GM13976 (cell line): Measurements from ENCODE around the gene AKAP8L.

ENCODE experiments used
- DNase-seq: peaks from one replicate; pipeline ENCODE4 v3.0.0; 2012; ENCODE audit warnings: low spot score
- CTCF ChIP-seq: IDR thresholded peaks from 2 replicates; pipeline ENCODE4 v1.5.1; 2012; ENCODE audit warnings: borderline replicate concordance, mild to moderate bottlenecking; ENCODE audit not compliant: insufficient read depth; ENCODE audit errors: extremely low read depth, missing control alignments, control extremely low read depth
- in situ Hi-C: fragments of 300-500 bp; cut with MboI; formaldehyde crosslinking; loops from one replicate; pipeline ENCODE4 v1.12.0; 2022; ENCODE audit warnings: low sequenced_read_pairs, mixed read lengths, inconsistent platforms; ENCODE audit not compliant: unreplicated experiment

AKAP8L gene

GRCh38 chr19:15372470-15372869, 46.3 kb downstream of the AKAP8L start:
- in situ Hi-C loops = no loop called here
- DNase-seq = no peak
- TF ChIP-seq CTCF = no peak

GRCh38 chr19:15371786-15372380, 46.9 kb downstream of the AKAP8L start:
- in situ Hi-C loops = no loop called here
- no peak for DNase-seq
- TF ChIP-seq CTCF = no peak

GRCh38 chr19:15371119-15371518, 47.7 kb downstream of the AKAP8L start:
- DNase-seq = no peak
- TF ChIP-seq CTCF = no peak
- in situ Hi-C loops = no loop called here

GRCh38 chr19:15369594-15369891, 49.2 kb downstream of the AKAP8L start:
- in situ Hi-C loops = no loop called here
- no peak for DNase-seq
- no peak for TF ChIP-seq CTCF

GRCh38 chr19:15368798-15369593, 49.8 kb downstream of the AKAP8L start:
- no peak for TF ChIP-seq CTCF
- DNase-seq = no peak
- in situ Hi-C loops = no loop called here

GRCh38 chr19:15368051-15368632, 50.6 kb downstream of the AKAP8L start:
- DNase-seq = no peak
- no peak for TF ChIP-seq CTCF
- in situ Hi-C loops = no loop called here
